NT2/D1 (cell line): ENCODE measurements around the gene TRAF3IP1.

ENCODE experiments used
- SUZ12 ChIP-seq: IDR thresholded peaks from 2 replicates; pipeline ENCODE4 v1.6.1; 2011; ENCODE audit not compliant: insufficient read length, insufficient read depth; ENCODE audit errors: extremely low read depth
- YY1 ChIP-seq: IDR thresholded peaks from 2 replicates; pipeline ENCODE4 v1.6.1; 2011; ENCODE audit not compliant: insufficient read length, insufficient read depth
- ZNF274 ChIP-seq: IDR thresholded peaks from 2 replicates; pipeline ENCODE4 v1.6.1; 2011; ENCODE audit warnings: mild to moderate bottlenecking, low read depth, low read length

GRCh38 chr2:238286987-238287736 is 33.2 kb upstream of the TRAF3IP1 start:
- TF ChIP-seq ZNF274 (no peak), YY1 (no peak), SUZ12 (no peak)
